PC-9 (cell line): ENCODE measurements around the gene NAA25. TPM values are rescaled to one million over a fixed set of nuclear protein-coding genes. Genes with fewer than 3 reads are reported as not detected.

ENCODE experiments used
- BruUV-seq: library from RNA; stranded (reverse); fragments of 400-500 nt; replicated peaks from 2 replicates; lab custom pipeline; 2021; lab: Mats Ljungman, UMichigan
- CTCF ChIA-PET: fragments of 300-600 bp; sonication (Branson Sonifier 250); formaldehyde crosslinking; loops from one replicate; lab custom pipeline; 2022; ENCODE audit warnings: antibody characterized with exemption; lab: Charles Lee
- POLR2A ChIA-PET: fragments of 300-600 bp; sonication (Branson Sonifier 250); formaldehyde crosslinking; loops from one replicate; lab custom pipeline; 2022; ENCODE audit warnings: antibody characterized with exemption; ENCODE audit not compliant: unreplicated experiment; lab: Charles Lee
- DNase-seq, 2 experiments: peaks; one replicate each; pipeline versions ENCODE4 v3.0.0 to v3.0.0-alpha.2; 2015 to 2022; ENCODE audit warnings: mixed read lengths in 1 of 2
- H2AFZ ChIP-seq: fragments of 200-600 bp; sonication (generic); 2 replicates; pipeline ENCODE4 v1.8.1; 2017; ENCODE audit warnings: antibody characterized with exemption
- H3F3A ChIP-seq: fragments of 200-600 bp; sonication (generic); 2 replicates; pipeline ENCODE4 v1.8.1; 2017; ENCODE audit warnings: antibody characterized with exemption, mild to moderate bottlenecking, low read depth; ENCODE audit not compliant: insufficient read depth
- H3K27ac ChIP-seq: fragments of 200-600 bp; sonication (generic); 2 replicates; pipeline ENCODE4 v1.6.1; 2016; ENCODE audit warnings: mixed run types
- H3K27me3 ChIP-seq: fragments of 200-600 bp; sonication (generic); 2 replicates; pipeline ENCODE4 v1.6.1; 2016; ENCODE audit warnings: low read depth, mixed run types; ENCODE audit not compliant: insufficient read depth
- H3K36me3 ChIP-seq: fragments of 200-600 bp; sonication (generic); 2 replicates; pipeline ENCODE4 v1.6.1; 2016; ENCODE audit warnings: low read depth, mixed run types
- H3K4me1 ChIP-seq: fragments of 200-600 bp; sonication (generic); replicated peaks from 2 replicates; pipeline ENCODE4 v1.6.1; 2016; ENCODE audit warnings: mixed run types; ENCODE audit not compliant: insufficient read depth
- H3K4me2 ChIP-seq: fragments of 200-600 bp; sonication (generic); 2 replicates; pipeline ENCODE4 v1.6.1; 2017; ENCODE audit warnings: mixed run types
- H3K4me3 ChIP-seq: fragments of 200-600 bp; sonication (generic); 2 replicates; pipeline ENCODE4 v1.6.1; 2016; ENCODE audit warnings: mixed run types
- H3K79me2 ChIP-seq: fragments of 200-600 bp; sonication (generic); 2 replicates; pipeline ENCODE4 v1.6.1; 2017; ENCODE audit warnings: low read depth, mixed run types
- H3K9me2 ChIP-seq: fragments of 200-600 bp; sonication (generic); 2 replicates; pipeline ENCODE4 v1.8.1; 2017; ENCODE audit warnings: mild to moderate bottlenecking; ENCODE audit not compliant: insufficient read depth
- H3K9me3 ChIP-seq: fragments of 200-600 bp; sonication (generic); 2 replicates; pipeline ENCODE4 v1.8.1; 2016; ENCODE audit warnings: low read depth; ENCODE audit not compliant: insufficient read depth
- H4K20me1 ChIP-seq: fragments of 200-600 bp; sonication (generic); 2 replicates; pipeline ENCODE4 v1.8.1; 2017; ENCODE audit not compliant: insufficient read depth
- EZH2 ChIP-seq: fragments of 200-600 bp; sonication (generic); IDR thresholded peaks from 2 replicates; pipeline ENCODE4 v1.8.0; 2017; ENCODE audit warnings: antibody characterized with exemption, low read depth
- intact Hi-C: fragments of 100-400 bp; cut with micrococcal nuclease; formaldehyde crosslinking; loops from one replicate; pipeline ENCODE4 v1.10.0; 2022; ENCODE audit not compliant: unreplicated experiment
- total RNA-seq: library from RNA; stranded (reverse); gene quantifications from 2 replicates; pipeline ENCODE4 v1.2.3, GENCODE V29; 2021
- TF ChIP-seq, protein P1 (sequence below): fragments of 200-600 bp; sonication (generic); conservative IDR thresholded peaks from 2 replicates; pipeline ENCODE4 v1.6.1; 2017; ENCODE audit warnings: mixed run types, antibody characterized with exemption, mild to moderate bottlenecking, moderate library complexity

NAA25 gene
- total RNA-seq, 1 experiment from 2014 or later: 37.0 TPM

DNA sequence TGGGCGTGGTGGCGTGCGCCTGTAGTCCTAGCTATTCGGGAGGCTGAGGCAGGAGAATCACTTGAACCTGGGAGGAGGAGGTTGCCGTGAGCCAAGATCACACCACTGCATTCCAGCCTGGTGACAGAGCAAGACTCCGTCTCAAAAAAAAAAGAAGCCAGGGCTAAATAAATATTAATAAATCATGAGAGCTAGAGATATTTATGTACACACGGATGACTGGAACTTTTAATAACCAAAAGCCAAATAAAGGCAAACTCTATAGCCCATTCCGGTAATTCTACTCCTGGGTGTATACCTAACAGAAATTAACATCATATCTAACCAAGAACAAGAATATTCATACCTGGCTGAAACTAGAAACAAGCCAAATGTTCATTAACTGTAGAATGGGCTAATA, 9.1 kb upstream of the NAA25 start:
- H3K27ac ChIP-seq: peak overlapping the region; percentile 92
- peak in 1 of 2 experiments; percentile 91 for DNase-seq

DNA sequence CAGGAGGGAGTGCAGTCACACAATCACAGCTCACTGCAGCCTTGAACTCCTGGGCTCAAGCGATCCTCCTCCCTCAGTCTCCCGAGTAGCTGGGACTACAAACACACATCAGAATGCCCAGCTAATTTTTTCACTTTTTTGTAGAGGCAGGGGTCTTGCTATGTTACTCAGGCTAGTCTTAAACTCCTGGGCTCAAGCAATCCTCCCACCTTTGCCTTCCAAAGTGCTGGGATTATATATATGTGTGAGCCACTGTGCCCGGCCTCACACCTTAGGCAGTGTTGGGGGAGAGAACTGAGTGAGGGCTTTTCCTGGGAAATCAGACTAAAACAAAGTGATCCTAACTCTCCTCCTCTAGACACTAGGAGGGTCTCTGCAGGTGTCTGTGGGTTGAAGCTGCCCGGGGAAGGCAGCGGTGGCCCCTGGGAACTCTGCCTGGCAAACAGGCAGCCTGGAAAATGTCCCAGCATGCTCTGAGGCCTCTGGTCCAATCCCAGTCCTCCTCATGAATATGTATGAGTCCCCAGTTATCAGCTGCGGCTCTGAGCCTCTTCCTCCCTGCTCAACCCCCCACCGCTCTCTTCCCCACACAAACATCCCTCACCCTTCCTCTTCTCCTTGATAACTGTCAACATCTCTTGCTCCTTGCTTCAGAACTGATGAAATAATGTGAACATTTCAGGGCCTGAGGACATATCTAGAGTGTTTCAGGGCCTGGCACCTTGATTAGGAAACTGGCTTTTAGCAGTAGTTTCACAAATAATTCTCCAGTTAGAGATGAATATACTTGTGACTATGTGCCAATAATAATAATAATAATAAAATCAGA, 7.9 kb upstream of the NAA25 start:
- Histone ChIP-seq H3K4me2 (peak overlapping the region; percentile 67), H3K4me1 (peaks cover 77% of the 10 kb centered on the region)

More for the DNA sequence above, 9.1 kb upstream of the NAA25 start:
- ChIA-PET POLR2A (interaction anchor here (0.8 kb wide), 1 partner anchor 432 kb away, joined by 3 read pairs; the partner anchor contains the start of genes ACAD10 and BRAP), CTCF (no interaction called here)
- intact Hi-C loops: no loop called here
- no peaks in the 10 kb centered on the region for H4K20me1 ChIP-seq
- TF ChIP-seq, protein P1, sequence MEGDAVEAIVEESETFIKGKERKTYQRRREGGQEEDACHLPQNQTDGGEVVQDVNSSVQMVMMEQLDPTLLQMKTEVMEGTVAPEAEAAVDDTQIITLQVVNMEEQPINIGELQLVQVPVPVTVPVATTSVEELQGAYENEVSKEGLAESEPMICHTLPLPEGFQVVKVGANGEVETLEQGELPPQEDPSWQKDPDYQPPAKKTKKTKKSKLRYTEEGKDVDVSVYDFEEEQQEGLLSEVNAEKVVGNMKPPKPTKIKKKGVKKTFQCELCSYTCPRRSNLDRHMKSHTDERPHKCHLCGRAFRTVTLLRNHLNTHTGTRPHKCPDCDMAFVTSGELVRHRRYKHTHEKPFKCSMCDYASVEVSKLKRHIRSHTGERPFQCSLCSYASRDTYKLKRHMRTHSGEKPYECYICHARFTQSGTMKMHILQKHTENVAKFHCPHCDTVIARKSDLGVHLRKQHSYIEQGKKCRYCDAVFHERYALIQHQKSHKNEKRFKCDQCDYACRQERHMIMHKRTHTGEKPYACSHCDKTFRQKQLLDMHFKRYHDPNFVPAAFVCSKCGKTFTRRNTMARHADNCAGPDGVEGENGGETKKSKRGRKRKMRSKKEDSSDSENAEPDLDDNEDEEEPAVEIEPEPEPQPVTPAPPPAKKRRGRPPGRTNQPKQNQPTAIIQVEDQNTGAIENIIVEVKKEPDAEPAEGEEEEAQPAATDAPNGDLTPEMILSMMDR: no peak
- TF ChIP-seq EZH2: no peak
- H3K79me2 ChIP-seq: no peaks in the 10 kb centered on the region
- no peak overlapping the region; the same call in 1 of the 2 replicates for H3K4me3 ChIP-seq
- peak overlapping the region; percentile 67; the same call in 1 of the 2 replicates for H3K4me2 ChIP-seq
- peaks cover 78% of the 10 kb centered on the region for H3K4me1 ChIP-seq
- no peaks in the 10 kb centered on the region for H3K9me2 ChIP-seq
- H3F3A ChIP-seq: peaks cover 63% of the 10 kb centered on the region
- H3K36me3 ChIP-seq: no peaks in the 10 kb centered on the region
- no peaks in the 10 kb centered on the region for H3K27me3 ChIP-seq
- H2AFZ ChIP-seq: no peak overlapping the region
- no peaks in the 10 kb centered on the region for H3K9me3 ChIP-seq
- no TSS peak for BruUV-seq

More for the DNA sequence above, 7.9 kb upstream of the NAA25 start:
- H3K9me3 ChIP-seq: no peaks in the 10 kb centered on the region
- POLR2A ChIA-PET: interaction anchor here (0.7 kb wide), 1 partner anchor 38 kb away, joined by 4 read pairs; no protein-coding TSS in a partner anchor
- TSS peak; percentile 75 for BruUV-seq
- H3K36me3 ChIP-seq: no peaks in the 10 kb centered on the region
- H3F3A ChIP-seq: peaks cover 60% of the 10 kb centered on the region
- TF ChIP-seq EZH2: no peak
- TF ChIP-seq, protein P1: no peak
- no peaks in the 10 kb centered on the region for H3K27me3 ChIP-seq
- DNase-seq: peak; percentile 32 to 81
- intact Hi-C loops: no loop called here
- H3K9me2 ChIP-seq: no peaks in the 10 kb centered on the region
- H3K79me2 ChIP-seq: no peaks in the 10 kb centered on the region
- CTCF ChIA-PET: interaction anchor here (0.5 to 0.7 kb wide), 3 partner anchors 172 to 423 kb away, joined by 4 to 11 read pairs (median 4); no protein-coding TSS in a partner anchor
- H3K27ac ChIP-seq: peak overlapping the region; percentile 92
- H3K4me3 ChIP-seq: peak overlapping the region; percentile 1; the same call in 1 of the 2 replicates
- peak overlapping the region; percentile 48 for H2AFZ ChIP-seq
- no peaks in the 10 kb centered on the region for H4K20me1 ChIP-seq
